Fibroblast of gingiva (primary cell): ENCODE data around the gene XPR1.

Experiments
- DNase-seq: peaks from one replicate; pipeline ENCODE4 v3.0.0-alpha.2; 2011; ENCODE audit warnings: low read depth

XPR1 gene

GRCh38 chr1:180615493-180616290, 16.1 kb upstream of the XPR1 start:
- DNase-seq: no peak

GRCh38 chr1:180616439-180616838, 15.4 kb upstream of the XPR1 start:
- DNase-seq: peak; percentile 13

- DNase-seq: no peak
Measured at GRCh38 chr1:180617774-180618395, 13.9 kb upstream of the XPR1 start.

GRCh38 chr1:180620581-180620980, 11.2 kb upstream of the XPR1 start:
- no peak for DNase-seq

- no peak for DNase-seq
Measured at GRCh38 chr1:180622658-180623508, 8.9 kb upstream of the XPR1 start.

GRCh38 chr1:180623579-180624347, 8.1 kb upstream of the XPR1 start:
- DNase-seq: peak; percentile 26

GRCh38 chr1:180626711-180627110, 5.1 kb upstream of the XPR1 start:
- no peak for DNase-seq

GRCh38 chr1:180627411-180627810, 4.4 kb upstream of the XPR1 start:
- no peak for DNase-seq

- DNase-seq: no peak
Measured at GRCh38 chr1:180628646-180629045, 3.2 kb upstream of the XPR1 start.

- DNase-seq: peak; percentile 16
Measured at GRCh38 chr1:180630408-180631193, 1.2 kb upstream of the XPR1 start.

- no peak for DNase-seq
Measured at GRCh38 chr1:180631194-180631765, 542 bp upstream of the XPR1 start.

GRCh38 chr1:180632326-180633056, 669 bp downstream of the XPR1 start:
- DNase-seq: no peak

- peak; percentile 58 for DNase-seq
Measured at GRCh38 chr1:180633057-180634056, 1.5 kb downstream of the XPR1 start.

GRCh38 chr1:180636138-180636537, 4.3 kb downstream of the XPR1 start:
- DNase-seq: no peak

- no peak for DNase-seq
Measured at GRCh38 chr1:180639871-180640270, 8.0 kb downstream of the XPR1 start.

GRCh38 chr1:180640531-180640949, 8.7 kb downstream of the XPR1 start:
- DNase-seq: no peak

GRCh38 chr1:180641662-180642061, 9.8 kb downstream of the XPR1 start:
- DNase-seq: no peak

- no peak for DNase-seq
Measured at GRCh38 chr1:180642781-180643180, 11.0 kb downstream of the XPR1 start.

GRCh38 chr1:180643693-180644092, 11.9 kb downstream of the XPR1 start:
- peak; percentile 21 for DNase-seq
